K562 (cell line): ENCODE data around the gene APPL2. TPM values are rescaled to one million over a fixed set of nuclear protein-coding genes. Genes with fewer than 3 reads are reported as not detected.

Experiments used
- CEBPB ChIP-seq: fragments of 450-650 bp; IDR thresholded peaks from 2 replicates; pipeline ENCODE4 v1.6.1; 2016; ENCODE audit warnings: missing genetic modification characterization, missing compliant biosample characterization
- DDX20 ChIP-seq: fragments of 450-650 bp; IDR thresholded peaks from 2 replicates; pipeline ENCODE4 v1.6.1; 2016; ENCODE audit warnings: missing genetic modification characterization, low read depth, mild to moderate bottlenecking, missing compliant biosample characterization, moderate library complexity
- DMBX1 ChIP-seq: fragments of 250-450 bp; sonication (Bioruptor Pico); IDR thresholded peaks from 2 replicates; pipeline ENCODE4 v1.8.0; 2022; ENCODE audit warnings: inconsistent platforms, mild to moderate bottlenecking, moderate library complexity, borderline replicate concordance
- EHMT2 ChIP-seq: fragments of 450-650 bp; IDR thresholded peaks from 2 replicates; pipeline ENCODE4 v1.6.1; 2018; ENCODE audit warnings: antibody characterized with exemption
- HDAC3 ChIP-seq: fragments of 450-650 bp; IDR thresholded peaks from 2 replicates; pipeline ENCODE4 v1.6.1; 2018; ENCODE audit warnings: borderline replicate concordance, mild to moderate bottlenecking, moderate library complexity; ENCODE audit not compliant: partially characterized antibody
- HINFP ChIP-seq: fragments of 450-650 bp; conservative IDR thresholded peaks from 2 replicates; pipeline ENCODE4 v1.6.1; 2016; ENCODE audit warnings: missing genetic modification characterization, low read depth, mild to moderate bottlenecking, control low read depth, missing compliant biosample characterization
- KDM4B ChIP-seq, 2 experiments: fragments of 450-650 bp in 1 of 2; sonication (generic) in 1 of 2; IDR thresholded peaks; 2 replicates each; pipeline ENCODE4 v1.6.1; 2016 to 2017; ENCODE audit warnings: borderline replicate concordance in 2 of 2, antibody characterized with exemption in 1 of 2, low read depth in 1 of 2, mild to moderate bottlenecking in 1 of 2
- NBN ChIP-seq: fragments of 450-650 bp; IDR thresholded peaks from 2 replicates; pipeline ENCODE4 v1.6.1; 2016; ENCODE audit warnings: low read depth, mild to moderate bottlenecking
- NCOA6 ChIP-seq: fragments of 450-650 bp; IDR thresholded peaks from 2 replicates; pipeline ENCODE4 v1.6.1; 2017; ENCODE audit warnings: mild to moderate bottlenecking
- RFX7 ChIP-seq: fragments of 250-450 bp; sonication (Bioruptor Pico); IDR thresholded peaks from 2 replicates; pipeline ENCODE4 v1.5.1; 2021; ENCODE audit warnings: mild to moderate bottlenecking
- TAF9B ChIP-seq: fragments of 450-650 bp; IDR thresholded peaks from 2 replicates; pipeline ENCODE4 v1.6.1; 2018; ENCODE audit warnings: mild to moderate bottlenecking; ENCODE audit not compliant: partially characterized antibody
- TCFL5 ChIP-seq: fragments of 250-450 bp; sonication (Bioruptor Pico); conservative IDR thresholded peaks from 2 replicates; pipeline ENCODE4 v1.6.1; 2021; ENCODE audit warnings: mild to moderate bottlenecking, moderate library complexity, matching md5 sums
- VEZF1 ChIP-seq: fragments of 200-800 bp; sonication (Bioruptor generic); IDR thresholded peaks from 2 replicates; pipeline ENCODE4 v1.6.1; 2017; ENCODE audit warnings: missing genetic modification characterization, missing compliant biosample characterization
- ZC3H8 ChIP-seq: fragments of 450-650 bp; IDR thresholded peaks from 2 replicates; pipeline ENCODE4 v1.6.1; 2017
- ZNF140 ChIP-seq: fragments of 250-450 bp; sonication (Bioruptor Pico); IDR thresholded peaks from 2 replicates; pipeline ENCODE4 v1.8.0; 2021; ENCODE audit warnings: moderate library complexity, mild to moderate bottlenecking, inconsistent platforms
- ZNF174 ChIP-seq: fragments of 250-450 bp; sonication (Bioruptor Pico); IDR thresholded peaks from 2 replicates; pipeline ENCODE4 v1.4.0; 2020; ENCODE audit warnings: mild to moderate bottlenecking
- ZNF212 ChIP-seq: fragments of 450-650 bp; formaldehyde crosslinking; IDR thresholded peaks from 2 replicates; pipeline ENCODE4 v1.4.0; 2020; ENCODE audit warnings: mild to moderate bottlenecking
- ZNF695 ChIP-seq: fragments of 450-650 bp; formaldehyde crosslinking; IDR thresholded peaks from 2 replicates; pipeline ENCODE4 v1.4.0; 2020; ENCODE audit warnings: mild to moderate bottlenecking, moderate library complexity
- ZNF780A ChIP-seq: fragments of 250-450 bp; sonication (Bioruptor Pico); IDR thresholded peaks from 2 replicates; pipeline ENCODE4 v1.5.0; 2021; ENCODE audit warnings: mild to moderate bottlenecking
- polyA plus RNA-seq, 8 experiments: library from polyadenylated mRNA; depleted of rRNA in 4 of 8; stranded (reverse) in 5 of 8; unstranded in 3 of 8; fragments of >200 nt; fragmentation: Nextera tagmentation in 2 of 8; fragmentation: Illumina TruSeq in 1 of 8; extraction: Ambion mirVana in 2 of 8; extraction: Trizol in 1 of 8; gene quantifications; 2 replicates each; pipeline versions ENCODE4 v1.2.1 to v1.2.3, GENCODE V29; 2011 to 2014; ENCODE audit warnings: inconsistent platforms in 1 of 8, missing spikeins in 1 of 8
- total RNA-seq, 7 experiments: library from RNA; depleted of rRNA in 6 of 7; stranded (reverse); fragments of >200 nt in 6 of 7; fragmentation: Illumina TruSeq in 2 of 7; extraction: Trizol in 2 of 7; gene quantifications; 2 replicates each; pipeline versions ENCODE4 v1.2.1 to v1.2.3, GENCODE V29; 2011 to 2021; ENCODE audit warnings: low replicate concordance in 1 of 7
- TF ChIP-seq, protein P1 (sequence below): fragments of 200-400 bp; formaldehyde crosslinking; IDR thresholded peaks from 2 replicates; pipeline ENCODE4 v1.6.1; 2017; ENCODE audit warnings: mild to moderate bottlenecking, low read depth, low read length, moderate library complexity
- TF ChIP-seq, protein P2 (sequence below): IDR thresholded peaks from 2 replicates; pipeline ENCODE4 v1.6.1; 2011; ENCODE audit not compliant: insufficient read length; ENCODE audit errors: extremely low read depth

Gene APPL2
- total and polyA plus RNA-seq, 9 of the 15 experiments (the other 6 are each of a cell fraction or from before 2014, with no cell fraction given), result 2.1 to 14.4 (median 8.2) TPM

DNA sequence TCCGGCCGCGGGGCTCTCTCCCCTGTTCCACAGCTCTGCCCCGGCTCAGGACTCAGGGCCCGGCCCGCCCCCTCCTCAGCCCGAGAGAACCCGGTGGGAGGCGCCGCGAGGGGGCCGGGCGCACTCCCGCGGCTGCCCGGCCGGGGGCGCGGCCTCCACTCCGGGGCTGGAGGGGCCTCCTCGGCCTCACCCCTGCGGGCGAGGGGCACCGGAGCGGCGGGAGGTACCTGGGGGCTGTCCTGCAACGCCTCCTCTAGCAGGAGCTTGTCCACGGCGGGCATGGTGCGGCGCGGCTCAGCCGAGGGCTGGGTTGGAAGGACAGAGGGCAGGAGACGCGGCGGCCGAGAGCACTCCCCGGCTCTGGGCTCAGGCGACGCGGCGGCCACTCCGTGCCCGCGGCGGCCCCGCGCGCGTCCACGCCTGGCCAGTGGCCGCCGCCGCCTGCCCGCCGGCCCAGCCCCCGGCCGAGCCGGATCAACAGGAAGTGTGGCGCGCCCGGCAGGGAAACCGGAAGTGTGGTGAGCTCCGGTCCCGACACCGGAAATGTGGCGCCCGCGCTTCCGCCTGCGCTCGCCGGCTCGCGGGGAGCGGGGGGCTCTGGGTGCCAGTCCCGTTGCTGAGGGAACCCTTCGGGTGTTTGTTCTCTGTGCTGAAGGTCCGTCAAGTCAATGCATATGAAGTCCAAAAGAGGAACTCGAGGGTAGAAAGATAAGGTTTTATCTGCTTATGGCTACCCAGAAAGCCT is at the start of gene APPL2 (continued):
- TF ChIP-seq TAF9B, result peak; percentile 36
- TF ChIP-seq ZNF695, result no peak
- no peak for TF ChIP-seq HINFP
- no peak for TF ChIP-seq NBN
- TF ChIP-seq CEBPB (tag), result no peak
- TF ChIP-seq KDM4B (IDR thresholded peaks at IDR 0.05; ENCODE audit: borderline replicate concordance in 2 of 2, low read depth in 1 of 2), result peak in 1 of 2 experiments; percentile 97; a peak in 1 of 4 replicates
- 0 out of 2 replicates have a peak, but pooled peaks have one; percentile 43 for TF ChIP-seq ZNF212 (CRISPR knock-in tag)
- no peak for TF ChIP-seq HDAC3
- TF ChIP-seq, protein P1, sequence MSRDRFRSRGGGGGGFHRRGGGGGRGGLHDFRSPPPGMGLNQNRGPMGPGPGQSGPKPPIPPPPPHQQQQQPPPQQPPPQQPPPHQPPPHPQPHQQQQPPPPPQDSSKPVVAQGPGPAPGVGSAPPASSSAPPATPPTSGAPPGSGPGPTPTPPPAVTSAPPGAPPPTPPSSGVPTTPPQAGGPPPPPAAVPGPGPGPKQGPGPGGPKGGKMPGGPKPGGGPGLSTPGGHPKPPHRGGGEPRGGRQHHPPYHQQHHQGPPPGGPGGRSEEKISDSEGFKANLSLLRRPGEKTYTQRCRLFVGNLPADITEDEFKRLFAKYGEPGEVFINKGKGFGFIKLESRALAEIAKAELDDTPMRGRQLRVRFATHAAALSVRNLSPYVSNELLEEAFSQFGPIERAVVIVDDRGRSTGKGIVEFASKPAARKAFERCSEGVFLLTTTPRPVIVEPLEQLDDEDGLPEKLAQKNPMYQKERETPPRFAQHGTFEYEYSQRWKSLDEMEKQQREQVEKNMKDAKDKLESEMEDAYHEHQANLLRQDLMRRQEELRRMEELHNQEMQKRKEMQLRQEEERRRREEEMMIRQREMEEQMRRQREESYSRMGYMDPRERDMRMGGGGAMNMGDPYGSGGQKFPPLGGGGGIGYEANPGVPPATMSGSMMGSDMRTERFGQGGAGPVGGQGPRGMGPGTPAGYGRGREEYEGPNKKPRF, result no peak
- no peak for TF ChIP-seq ZNF780A
- TF ChIP-seq TCFL5 (CRISPR knock-in tag), result no peak
- TF ChIP-seq ZNF174, result no peak
- TF ChIP-seq ZNF140 (CRISPR knock-in tag), result no peak
- TF ChIP-seq ZC3H8, result no peak
- TF ChIP-seq, protein P2, sequence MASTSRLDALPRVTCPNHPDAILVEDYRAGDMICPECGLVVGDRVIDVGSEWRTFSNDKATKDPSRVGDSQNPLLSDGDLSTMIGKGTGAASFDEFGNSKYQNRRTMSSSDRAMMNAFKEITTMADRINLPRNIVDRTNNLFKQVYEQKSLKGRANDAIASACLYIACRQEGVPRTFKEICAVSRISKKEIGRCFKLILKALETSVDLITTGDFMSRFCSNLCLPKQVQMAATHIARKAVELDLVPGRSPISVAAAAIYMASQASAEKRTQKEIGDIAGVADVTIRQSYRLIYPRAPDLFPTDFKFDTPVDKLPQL, result no peak
- TF ChIP-seq DMBX1, result no peak
- TF ChIP-seq VEZF1 (CRISPR knock-in tag), result peak; percentile 82
- peak; percentile 63 for TF ChIP-seq EHMT2
- TF ChIP-seq DDX20 (tag), result no peak
- no peak for TF ChIP-seq RFX7 (CRISPR knock-in tag)
- no peak for TF ChIP-seq NCOA6
